GM18508 (cell line): ENCODE measurements around the gene ZFPL1.

Experiments used
- ATAC-seq: cut with Tn5 transposase; IDR thresholded peaks from one replicate; pipeline ENCODE4 v1.9.1; 2021; ENCODE audit warnings: moderate number of reproducible peaks; ENCODE audit not compliant: insufficient read depth, unreplicated experiment

The ZFPL1 gene

DNA sequence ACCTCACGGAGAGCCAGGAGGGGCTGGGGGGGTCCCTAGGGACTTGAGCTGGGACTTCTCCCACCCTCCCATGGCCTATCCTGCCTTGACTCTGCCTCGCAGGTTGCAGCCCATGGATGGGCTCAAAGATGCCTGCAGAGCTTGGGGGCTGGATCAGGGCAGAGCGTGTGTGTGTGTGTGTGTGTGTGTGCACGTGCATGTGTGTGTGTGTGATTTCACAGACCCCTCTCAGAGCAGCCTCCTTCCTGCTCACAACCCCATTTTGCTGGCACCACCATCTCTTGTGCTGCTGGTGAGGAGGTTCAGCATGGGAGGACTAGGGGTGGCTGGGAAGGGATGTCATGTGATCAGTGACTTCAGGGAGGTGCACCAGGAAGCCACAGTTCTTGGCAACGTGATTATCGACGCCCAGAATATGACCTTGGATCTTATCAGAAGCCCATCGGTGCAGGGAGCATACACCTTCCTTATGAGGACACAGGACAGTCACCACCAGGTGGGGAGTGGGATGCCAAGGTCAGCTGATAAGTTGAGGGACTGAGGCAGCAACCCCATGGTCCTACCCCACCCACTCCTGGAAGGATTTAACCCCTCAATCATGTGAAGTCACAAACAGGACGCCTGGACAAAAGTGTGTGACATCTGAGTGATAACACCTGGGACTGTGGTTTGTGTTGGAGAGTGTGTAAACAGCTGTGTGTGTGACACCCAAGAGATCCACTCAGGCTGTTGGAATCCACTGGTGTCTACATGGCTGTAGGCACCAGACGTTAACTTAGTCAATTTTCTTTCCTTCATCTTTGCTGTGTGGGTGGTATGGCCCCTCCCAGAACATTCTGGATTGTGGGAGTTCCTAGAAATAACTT, 23.8 kb upstream of the ZFPL1 start:
- no peak for ATAC-seq

DNA sequence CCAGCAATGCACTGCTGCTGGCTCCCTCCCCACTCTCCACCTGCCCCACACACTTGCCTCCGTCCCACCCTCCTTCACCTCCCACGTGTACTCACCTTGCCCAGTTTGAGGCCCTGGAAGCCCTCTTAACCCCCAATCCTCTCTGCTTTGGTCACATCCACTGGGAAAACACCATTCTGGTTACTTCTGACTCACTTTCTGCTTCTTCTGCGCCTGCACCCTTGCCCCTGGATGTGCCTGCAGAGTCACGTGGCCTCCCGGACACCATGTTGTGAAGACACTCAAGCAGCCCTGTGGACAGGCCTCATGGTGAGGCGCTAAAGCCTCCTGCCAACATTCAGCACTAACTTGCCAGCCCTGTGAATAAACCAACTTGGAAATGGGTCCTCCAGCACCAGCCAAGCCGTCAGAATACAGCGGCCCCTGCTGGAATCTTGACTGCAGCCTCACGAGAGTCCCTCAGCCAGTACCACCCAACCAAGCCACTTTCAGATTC, 23.1 kb upstream of the ZFPL1 start:
- ATAC-seq: no peak

DNA sequence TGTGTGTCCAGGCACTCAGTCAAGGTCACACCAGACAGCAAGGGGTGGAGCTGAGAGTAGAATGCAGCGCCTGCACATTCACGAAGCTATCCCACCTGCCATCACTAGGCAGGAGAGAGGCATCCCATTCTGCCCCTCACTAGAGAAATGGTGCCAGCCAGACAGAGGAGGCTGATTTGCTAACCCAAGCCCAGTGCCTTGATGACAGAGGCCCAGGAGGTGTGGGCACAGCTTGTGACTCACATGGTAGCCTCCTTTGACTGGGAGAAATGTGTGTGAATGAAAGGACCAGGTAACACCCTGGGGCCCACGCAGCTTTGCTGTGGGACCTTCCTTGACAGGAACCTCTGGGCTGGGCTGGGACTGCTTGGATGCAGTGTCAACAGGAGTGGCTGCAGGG, 20.5 kb upstream of the ZFPL1 start:
- no peak for ATAC-seq

DNA sequence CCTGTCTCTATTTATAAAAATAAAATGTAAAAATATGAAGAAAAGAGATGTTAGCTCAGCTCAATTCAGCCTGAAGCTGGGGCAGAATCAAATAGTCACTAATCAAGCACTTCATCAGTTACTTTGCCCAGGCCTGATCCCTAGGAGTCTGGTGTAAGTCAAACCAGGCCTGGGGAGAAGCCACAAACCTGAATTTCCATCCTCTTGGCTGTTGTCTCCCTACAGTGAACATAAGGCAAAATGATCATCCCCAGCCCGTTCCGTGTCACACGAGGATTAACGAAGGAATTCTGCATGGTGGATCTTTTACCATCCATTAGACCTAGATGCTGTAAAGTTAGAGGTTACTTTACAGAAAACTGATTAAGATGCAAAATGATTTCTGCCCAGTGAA, 19.2 kb upstream of the ZFPL1 start:
- ATAC-seq: no peak

DNA sequence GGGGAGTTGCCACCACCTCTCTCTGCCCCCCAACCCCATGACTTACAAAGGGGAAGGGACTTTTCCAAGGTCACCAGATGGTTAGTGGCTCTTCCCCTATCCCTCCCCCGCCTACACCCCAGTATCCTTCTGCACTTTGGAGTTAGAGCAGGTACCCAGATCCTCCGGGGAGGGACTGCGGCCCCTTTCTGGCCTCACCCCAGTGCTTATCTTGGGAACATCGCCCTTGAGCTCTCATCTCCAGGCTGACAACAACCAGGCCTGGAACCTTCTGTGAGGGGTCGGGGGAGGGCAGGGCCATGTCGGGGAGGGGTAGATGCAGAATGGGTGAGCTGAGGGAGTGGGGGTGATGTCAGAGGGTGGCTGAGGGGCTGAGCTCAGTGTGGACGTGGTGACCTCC, 18.2 kb upstream of the ZFPL1 start:
- no peak for ATAC-seq

DNA sequence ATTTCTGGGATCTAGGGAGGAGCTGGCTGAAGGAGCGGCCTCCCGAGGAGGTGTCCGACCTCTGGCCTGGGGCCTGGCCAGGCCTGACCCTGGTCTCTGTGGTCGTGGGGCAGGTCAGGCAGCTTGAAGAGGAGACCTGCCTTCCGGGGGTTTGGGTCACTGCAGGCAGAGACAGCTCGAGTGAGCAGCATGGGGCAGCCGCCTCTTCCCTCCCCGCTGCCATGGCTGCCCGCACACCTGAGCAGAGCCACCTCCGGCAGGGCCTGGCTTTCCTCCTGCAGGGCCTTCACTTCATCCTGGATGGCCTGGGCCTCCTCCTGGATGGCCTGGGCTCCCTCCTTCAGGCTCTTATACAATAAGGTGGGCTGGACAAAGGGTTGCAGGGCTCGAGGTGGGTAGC, 17.7 kb upstream of the ZFPL1 start:
- ATAC-seq: no peak

DNA sequence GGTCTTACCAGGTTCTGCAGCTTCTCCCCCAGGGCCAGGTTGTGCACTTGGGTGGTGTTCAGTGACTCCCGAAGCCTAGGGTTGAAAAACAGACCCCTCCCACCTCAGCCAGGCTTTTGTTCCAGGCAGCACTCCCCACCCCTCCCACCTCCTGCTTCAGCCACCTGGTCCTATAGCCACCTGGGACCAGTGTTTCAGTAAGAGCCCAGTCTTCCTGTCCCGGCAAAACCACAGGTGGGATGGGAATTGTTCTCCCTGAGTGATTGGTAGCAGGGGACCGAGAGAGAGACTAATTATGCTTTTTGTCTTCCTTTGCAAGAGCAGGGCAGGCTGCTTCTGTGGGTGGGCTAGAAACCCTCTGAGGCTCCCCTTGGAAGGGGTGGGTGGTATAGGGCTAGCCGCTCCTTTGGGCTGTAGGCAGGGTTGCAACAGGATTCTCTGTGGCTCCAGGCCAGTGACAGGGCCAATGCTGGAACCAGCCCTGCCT, 17.2 kb upstream of the ZFPL1 start:
- no peak for ATAC-seq

DNA sequence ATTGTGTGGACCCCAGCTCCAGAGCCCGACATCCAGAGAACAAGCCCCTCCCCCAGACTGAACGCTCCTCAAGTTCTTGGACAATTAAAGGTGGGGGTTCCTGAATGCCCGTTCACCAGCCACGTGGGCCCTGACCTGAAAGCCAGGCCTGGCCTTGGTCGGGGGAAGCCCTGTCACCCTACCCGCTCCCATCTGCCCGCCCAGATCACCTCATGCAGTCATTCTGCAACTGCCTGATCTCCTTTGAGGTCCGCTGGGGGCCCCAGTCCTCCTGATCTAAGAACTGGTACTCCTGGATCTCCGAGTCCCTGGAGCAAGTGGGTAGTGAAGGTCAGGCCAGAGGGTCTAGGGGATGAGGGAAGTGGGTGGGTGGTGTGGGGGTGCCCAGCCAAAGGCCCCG, 16.6 kb upstream of the ZFPL1 start:
- ATAC-seq: no peak

DNA sequence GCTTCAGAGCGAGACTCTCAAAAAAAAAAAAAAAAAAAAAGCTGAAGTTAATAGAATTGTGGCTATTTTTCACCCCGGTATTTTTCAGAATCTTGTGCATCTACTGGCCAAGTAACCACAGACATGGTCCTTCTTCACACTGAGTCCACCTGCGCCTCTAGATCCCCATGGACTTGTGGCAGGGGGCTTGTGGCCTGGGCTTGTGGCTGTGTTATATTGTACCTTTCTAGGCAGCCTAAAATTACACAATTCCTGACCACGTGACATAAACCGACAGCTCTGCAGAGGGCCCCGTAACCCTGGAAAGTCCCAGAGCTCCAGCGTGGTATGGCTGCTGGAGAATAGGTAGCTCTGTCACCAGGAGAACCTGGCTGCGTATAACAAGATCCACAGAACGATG, 14.8 kb upstream of the ZFPL1 start:
- ATAC-seq: no peak

DNA sequence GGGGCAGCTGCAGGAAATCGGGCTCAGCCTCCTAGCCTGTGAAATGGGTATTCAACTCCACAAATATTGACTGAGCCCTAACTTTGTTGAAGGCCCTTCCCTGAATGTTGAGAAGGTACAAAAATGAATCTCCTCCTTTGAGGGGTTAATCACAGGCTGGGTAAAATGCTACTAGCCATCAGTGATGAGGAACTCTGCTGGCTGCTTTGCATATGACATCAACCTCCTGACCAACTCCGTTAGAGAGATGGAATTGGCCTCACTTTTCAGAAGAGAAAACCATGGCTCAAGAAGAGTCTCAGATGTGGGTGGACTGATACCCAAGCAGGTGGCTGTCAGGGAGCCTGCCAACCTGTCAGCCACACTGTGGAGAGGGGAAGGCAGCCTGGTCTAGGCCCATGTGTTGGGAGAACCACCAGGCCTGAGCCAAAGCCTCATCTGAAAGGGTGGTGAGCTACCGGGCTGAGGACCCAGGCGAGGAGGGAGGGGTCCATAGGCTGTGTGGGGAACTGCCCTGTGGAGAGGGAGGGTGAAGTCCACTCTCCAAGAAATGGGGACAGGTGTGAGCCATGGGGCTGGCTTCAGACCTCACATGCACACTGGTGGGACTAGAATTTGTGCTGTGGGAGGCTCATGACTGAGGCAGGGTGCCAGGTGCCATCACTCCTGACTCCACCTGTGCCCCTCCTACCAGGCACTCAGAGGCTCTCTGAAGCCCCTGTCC, 12.0 kb upstream of the ZFPL1 start:
- no peak for ATAC-seq

DNA sequence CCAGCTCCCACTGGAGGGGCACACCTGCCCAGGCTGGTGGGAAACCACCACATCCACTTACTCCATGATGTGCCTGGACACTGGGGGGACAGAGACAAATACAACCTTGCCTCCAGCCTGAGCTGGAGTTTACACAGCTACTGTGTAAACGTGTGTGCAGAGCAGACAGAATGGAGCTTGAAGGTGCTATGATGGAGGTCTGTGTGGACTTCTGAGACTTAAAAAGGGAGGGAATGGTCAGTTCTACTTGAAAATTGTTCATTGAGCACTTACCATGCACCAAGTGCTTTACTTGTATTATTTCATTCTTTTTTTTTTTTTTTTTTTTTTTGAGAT, 11.4 kb upstream of the ZFPL1 start:
- no peak for ATAC-seq

DNA sequence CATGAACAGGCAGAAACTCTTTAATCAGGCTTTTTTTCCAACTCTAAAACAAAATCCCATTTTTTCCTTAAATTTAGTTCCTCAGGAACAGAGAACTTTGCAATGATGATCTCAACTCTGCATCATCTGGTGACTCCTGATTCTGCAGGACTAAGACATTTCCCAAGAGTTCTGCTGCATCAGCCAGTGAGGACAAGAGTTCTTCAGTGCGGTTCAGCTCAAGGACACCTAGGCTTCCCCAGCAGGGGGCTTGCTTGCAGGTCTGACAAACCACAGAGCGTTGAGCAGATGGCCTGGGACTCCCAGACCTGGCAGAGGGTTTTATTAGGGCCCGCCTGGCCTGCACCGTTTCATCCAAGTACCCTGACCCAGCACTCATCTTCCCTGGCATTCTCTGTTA, 6.6 kb upstream of the ZFPL1 start:
- no peak for ATAC-seq

DNA sequence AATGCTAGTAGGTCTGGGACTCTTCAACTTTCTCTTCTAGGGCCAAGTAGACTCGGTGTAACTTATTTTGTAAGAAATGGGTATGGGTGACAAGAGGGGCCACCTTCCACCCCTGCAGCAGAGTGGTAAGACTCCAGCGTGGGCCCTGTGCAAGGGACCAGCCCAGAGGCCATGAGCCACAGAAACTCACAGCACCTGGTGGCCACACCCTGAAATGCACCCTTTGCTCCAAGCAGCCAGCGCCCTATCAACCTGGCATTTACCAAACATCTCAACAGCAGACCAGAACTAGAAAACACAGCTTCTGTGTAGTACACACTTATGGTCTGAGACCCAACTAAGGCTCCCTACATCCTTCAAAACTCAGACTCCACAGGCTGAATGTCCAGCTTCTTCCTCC, 5.9 kb upstream of the ZFPL1 start:
- no peak for ATAC-seq

DNA sequence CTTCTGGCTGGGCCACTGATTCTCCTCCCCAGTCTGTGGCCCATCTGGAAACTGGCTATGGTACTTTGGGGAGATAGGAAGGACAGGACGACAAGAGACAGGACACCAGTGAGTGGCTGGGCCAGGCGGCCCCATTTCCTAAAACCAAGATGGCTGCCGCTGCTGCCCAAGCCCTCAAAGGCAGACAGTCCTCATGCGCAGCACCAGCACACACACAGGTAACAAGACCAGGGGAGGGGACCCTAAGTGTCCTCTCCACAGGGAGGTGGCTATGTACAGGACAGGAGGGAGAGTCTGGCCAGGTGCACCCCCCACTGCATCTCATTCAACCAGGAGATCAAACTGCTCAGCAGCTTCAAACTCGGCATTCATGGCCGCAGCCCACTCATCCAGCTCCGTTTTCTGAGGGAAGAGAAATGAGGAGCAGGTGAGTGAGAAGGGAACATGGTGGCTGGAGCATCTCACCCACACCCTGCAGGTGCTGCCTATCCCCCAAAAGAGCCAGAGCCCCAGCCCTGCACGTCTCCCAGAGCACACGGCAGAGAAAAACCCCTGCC, 5.2 kb upstream of the ZFPL1 start:
- no peak for ATAC-seq

DNA sequence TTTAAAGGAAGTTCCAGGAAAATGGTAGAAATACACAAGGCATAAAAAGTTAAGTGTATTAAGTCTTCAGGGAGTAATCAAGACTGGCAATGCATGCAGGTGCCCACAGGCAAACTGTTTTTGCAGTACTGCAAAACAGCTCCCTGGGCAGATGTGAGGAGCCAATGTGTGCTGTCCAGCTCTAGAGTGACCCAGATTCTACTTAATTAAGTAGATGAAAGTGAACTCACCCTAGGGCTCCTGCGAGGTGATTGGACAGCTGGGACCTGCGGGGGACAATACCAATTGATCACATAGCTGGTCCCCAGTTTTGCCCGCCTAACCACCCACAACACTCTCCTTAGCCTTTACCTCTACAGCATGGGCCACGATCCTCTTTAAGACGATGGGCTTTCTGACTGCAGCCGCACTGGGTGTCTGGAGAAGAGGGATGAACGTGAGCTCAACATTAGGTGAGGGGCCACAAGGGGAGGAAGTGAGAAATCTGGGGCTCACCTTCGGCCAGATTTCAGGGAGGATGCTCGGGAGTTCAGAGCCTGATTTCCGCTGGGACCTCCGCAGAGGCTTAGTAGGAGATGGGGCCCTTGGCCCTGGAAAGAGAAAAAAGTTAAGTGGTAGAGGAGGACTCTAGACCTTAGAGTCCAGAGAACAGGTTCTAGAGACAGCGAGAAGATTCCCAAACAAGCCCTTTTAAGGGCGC, 738 bp upstream of the ZFPL1 start:
- no peak for ATAC-seq

DNA sequence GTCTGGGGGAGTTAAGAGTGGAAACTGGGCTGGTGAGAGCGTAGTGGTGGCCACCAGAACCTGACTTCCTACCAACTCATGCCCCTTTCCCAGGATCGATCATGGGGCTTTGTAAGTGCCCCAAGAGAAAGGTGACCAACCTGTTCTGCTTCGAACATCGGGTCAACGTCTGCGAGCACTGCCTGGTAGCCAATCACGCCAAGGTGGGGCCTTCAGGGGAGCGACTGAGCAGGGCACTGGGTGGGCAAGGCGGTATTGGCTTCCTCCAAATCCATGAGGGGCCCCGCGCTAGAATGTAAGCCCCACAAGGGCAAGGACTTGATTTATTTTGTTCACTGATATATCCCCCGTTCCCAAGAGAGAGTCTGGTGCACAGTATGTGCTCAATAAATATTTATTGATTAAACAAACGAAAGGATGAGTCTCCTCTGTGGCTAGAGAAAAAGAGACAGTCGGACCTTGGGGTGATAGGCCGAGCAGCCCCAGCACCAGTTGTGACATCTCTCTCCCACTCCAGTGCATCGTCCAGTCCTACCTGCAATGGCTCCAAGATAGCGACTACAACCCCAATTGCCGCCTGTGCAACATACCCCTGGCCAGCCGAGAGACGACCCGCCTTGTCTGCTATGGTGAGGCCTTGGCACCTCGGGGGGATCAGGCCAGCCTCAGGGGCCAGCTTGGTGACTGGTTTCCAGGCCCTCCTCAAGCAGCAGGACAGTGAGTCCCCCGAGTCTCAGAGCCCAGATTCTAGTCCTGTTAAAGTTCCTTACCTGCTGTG, 765 bp downstream of the ZFPL1 start:
- ATAC-seq: no peak

DNA sequence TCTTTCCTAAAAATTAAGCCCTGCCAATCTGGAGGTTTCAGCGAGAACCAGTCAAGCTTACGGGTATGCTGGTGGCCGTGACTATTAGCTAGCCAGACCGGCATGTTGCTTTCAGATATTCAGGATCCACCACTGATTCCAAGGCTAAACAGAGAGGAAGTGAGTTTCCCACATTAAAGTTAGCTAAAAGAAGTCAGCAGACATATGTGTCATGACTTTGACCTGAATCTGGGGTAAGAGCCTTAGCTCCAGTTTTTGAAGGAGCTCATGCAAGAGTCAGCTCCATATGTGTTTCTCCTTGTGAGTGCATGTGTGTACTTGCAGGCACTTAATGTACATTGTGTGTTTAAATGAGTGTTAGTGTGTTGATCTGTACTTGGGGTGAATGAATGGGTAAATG, 1.4 kb downstream of the ZFPL1 start:
- no peak for ATAC-seq

DNA sequence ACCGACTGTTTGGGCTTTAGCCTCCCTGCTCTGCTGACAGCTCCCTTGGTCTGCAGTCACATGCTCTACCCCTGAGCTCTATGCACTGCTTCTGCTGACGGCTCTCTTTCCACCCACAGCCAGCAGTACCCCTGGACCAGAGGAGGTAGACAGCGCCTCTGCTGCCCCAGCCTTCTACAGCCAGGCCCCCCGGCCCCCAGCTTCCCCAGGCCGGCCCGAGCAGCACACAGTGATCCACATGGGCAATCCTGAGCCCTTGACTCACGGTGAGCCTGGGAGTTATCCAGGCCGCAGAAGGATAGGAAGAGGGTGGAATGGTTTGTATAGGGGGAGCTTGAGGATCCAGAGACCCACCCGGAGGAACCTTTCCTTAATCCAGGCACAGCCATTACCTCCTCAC, 2.8 kb downstream of the ZFPL1 start:
- no peak for ATAC-seq

DNA sequence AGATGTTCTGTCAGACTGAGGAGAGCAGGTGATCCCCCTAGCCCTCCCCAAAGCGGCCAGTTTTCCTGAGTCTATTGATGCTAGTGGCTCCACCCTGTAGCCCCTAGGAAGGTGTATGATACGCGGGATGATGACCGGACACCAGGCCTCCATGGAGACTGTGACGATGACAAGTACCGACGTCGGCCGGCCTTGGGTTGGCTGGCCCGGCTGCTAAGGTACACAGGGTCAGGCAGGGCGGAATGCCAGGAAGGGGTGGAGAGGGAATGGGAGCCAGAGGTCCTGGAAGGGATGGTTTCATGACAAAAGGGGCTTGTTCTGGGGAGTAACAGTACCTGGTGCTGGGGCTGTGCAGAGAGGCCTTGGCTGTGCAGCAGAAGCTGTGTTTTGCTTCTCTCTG, 3.2 kb downstream of the ZFPL1 start:
- no peak for ATAC-seq

DNA sequence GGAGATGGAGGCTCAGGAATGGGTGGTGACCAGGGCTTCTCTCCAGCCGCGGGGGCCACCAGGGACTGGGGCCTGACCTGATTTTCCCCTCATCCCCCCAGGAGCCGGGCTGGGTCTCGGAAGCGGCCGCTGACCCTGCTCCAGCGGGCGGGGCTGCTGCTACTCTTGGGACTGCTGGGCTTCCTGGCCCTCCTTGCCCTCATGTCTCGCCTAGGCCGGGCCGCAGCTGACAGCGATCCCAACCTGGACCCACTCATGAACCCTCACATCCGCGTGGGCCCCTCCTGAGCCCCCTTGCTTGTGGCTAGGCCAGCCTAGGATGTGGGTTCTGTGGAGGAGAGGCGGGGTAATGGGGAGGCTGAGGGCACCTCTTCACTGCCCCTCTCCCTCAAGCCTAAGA, 3.8 kb downstream of the ZFPL1 start:
- no peak for ATAC-seq
